Measurements from ENCODE around the gene CDH13.

Gene CDH13

GRCh38 chr16:82699260-82699659, 72.5 kb downstream of the CDH13 start:
- DNase-seq (ENCODE audit: low read depth), result no peak

GRCh38 chr16:82699711-82700495, 73.1 kb downstream of the CDH13 start:
- no peak for DNase-seq (ENCODE audit: low read depth)

- no peak for DNase-seq (ENCODE audit: low read depth)
Measured at GRCh38 chr16:82700541-82701235, 73.9 kb downstream of the CDH13 start.

GRCh38 chr16:82701442-82701955, 74.7 kb downstream of the CDH13 start:
- DNase-seq (ENCODE audit: low read depth), result no peak

GRCh38 chr16:82703161-82703560, 76.4 kb downstream of the CDH13 start:
- no peak for DNase-seq (ENCODE audit: low read depth)

- DNase-seq (ENCODE audit: low read depth), result no peak
Measured at GRCh38 chr16:82703871-82704768, 77.4 kb downstream of the CDH13 start.

GRCh38 chr16:82709987-82710386, 83.2 kb downstream of the CDH13 start:
- no peak for DNase-seq (ENCODE audit: low read depth)

GRCh38 chr16:82713778-82714177, 87.0 kb downstream of the CDH13 start:
- no peak for DNase-seq (ENCODE audit: low read depth)

GRCh38 chr16:82715160-82715559, 88.4 kb downstream of the CDH13 start:
- no peak for DNase-seq (ENCODE audit: low read depth)

- DNase-seq (ENCODE audit: low read depth), result no peak
Measured at GRCh38 chr16:82715833-82716232, 89.1 kb downstream of the CDH13 start.

- no peak for DNase-seq (ENCODE audit: low read depth)
Measured at GRCh38 chr16:82716361-82716855, 89.6 kb downstream of the CDH13 start.

- DNase-seq (ENCODE audit: low read depth), result no peak
Measured at GRCh38 chr16:82720414-82720813, 93.6 kb downstream of the CDH13 start.

GRCh38 chr16:82726306-82726705, 99.5 kb downstream of the CDH13 start:
- DNase-seq (ENCODE audit: low read depth), result no peak

- no peak for DNase-seq (ENCODE audit: low read depth)
Measured at GRCh38 chr16:82728901-82729300, 102.1 kb downstream of the CDH13 start.

- no peak for DNase-seq (ENCODE audit: low read depth)
Measured at GRCh38 chr16:82730901-82731300, 104.1 kb downstream of the CDH13 start.

GRCh38 chr16:82732461-82732860, 105.7 kb downstream of the CDH13 start:
- DNase-seq (ENCODE audit: low read depth), result no peak

GRCh38 chr16:82735186-82735585, 108.4 kb downstream of the CDH13 start:
- DNase-seq (ENCODE audit: low read depth), result no peak

- no peak for DNase-seq (ENCODE audit: low read depth)
Measured at GRCh38 chr16:82735673-82736091, 108.9 kb downstream of the CDH13 start.

- no peak for DNase-seq (ENCODE audit: low read depth)
Measured at GRCh38 chr16:82736224-82736623, 109.5 kb downstream of the CDH13 start.

GRCh38 chr16:82738699-82739098, 111.9 kb downstream of the CDH13 start:
- no peak for DNase-seq (ENCODE audit: low read depth)

- DNase-seq (ENCODE audit: low read depth), result no peak
Measured at GRCh38 chr16:82741073-82741615, 114.4 kb downstream of the CDH13 start.

GRCh38 chr16:82744958-82745357, 118.2 kb downstream of the CDH13 start:
- DNase-seq (ENCODE audit: low read depth), result no peak
